ENCODE data around the gene TEX19.
"Not testable (repeated sequence)": the region's sequence is repeated elsewhere in the genome, so short reads cannot be mapped to it uniquely, and the experiment has no call there.

Gene TEX19

DNA sequence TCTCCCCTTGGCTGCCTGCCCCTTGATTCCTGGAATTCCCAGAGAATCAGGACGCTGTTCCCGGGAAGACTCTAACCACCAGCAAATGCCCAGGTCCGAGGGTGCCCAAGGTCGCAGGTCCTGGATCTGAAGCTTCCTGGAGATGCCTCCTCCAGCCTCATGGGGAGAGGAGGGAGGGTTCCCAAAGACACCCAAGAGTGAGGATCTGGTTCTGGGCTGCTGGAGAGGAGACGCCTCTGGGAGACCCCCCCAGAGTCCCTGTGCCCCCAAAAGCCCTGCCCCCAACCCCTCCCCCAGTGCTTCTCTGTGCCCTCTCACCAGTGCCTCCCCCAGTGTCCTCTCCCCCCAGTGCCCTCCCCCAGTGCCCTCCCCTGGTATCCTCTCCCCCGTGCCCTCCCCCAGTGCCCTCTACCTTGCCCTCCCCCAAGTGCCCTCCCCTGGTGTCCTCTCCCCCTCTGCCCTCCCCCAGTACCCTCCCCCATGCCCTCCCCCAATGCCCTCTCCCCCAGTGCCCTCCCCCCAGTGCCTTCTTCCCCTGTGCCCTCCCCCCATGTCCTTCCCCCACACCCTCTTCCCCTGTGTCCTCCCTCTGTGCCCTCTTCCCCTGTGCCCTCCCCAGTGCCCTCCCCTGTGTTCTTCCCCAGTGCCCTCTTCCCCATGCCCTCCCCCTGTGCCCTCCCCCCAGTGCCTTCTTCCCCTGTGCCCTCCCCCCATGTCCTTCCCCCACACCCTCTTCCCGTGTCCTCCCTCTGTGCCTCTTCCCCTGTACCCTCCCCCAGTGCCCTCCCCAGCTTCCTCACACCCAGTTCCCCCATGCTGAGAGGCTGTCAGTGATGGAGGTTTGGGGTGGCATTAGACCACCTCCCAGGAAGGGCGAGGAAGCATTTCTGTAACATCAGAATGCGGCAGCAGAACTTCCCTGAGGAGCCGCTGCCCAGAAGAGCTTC, 19.1 kb upstream of the TEX19 start:
- DNase-seq, result no peak

- DNase-seq, result no peak
These were observed 16.5 kb upstream of the TEX19 start for GRCh38 chr17:82342361-82343079.

DNA sequence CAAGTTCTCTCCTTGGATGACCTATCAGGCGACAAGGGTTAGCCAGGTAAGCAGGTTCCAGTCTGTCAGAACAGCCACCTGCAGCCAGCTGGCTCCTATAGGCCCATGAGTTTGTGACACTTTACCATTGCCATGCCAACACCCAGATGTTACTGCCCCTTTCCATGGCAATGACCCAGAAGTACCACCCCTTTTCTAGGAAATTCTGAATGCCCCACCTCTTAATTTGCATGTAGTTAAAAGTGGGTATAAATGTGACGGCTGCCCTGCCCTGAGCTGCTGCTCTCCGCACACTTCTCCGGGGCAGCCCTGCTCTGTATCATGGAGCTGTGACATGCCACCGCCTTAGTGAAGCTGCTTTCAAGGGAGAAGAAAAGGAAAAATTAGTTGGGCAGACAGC, 15.5 kb upstream of the TEX19 start:
- no peak for DNase-seq

- no peak for DNase-seq
These were observed 14.7 kb upstream of the TEX19 start for GRCh38 chr17:82344175-82344907.

GRCh38 chr17:82345151-82345976, 13.7 kb upstream of the TEX19 start:
- DNase-seq, result no peak

DNA sequence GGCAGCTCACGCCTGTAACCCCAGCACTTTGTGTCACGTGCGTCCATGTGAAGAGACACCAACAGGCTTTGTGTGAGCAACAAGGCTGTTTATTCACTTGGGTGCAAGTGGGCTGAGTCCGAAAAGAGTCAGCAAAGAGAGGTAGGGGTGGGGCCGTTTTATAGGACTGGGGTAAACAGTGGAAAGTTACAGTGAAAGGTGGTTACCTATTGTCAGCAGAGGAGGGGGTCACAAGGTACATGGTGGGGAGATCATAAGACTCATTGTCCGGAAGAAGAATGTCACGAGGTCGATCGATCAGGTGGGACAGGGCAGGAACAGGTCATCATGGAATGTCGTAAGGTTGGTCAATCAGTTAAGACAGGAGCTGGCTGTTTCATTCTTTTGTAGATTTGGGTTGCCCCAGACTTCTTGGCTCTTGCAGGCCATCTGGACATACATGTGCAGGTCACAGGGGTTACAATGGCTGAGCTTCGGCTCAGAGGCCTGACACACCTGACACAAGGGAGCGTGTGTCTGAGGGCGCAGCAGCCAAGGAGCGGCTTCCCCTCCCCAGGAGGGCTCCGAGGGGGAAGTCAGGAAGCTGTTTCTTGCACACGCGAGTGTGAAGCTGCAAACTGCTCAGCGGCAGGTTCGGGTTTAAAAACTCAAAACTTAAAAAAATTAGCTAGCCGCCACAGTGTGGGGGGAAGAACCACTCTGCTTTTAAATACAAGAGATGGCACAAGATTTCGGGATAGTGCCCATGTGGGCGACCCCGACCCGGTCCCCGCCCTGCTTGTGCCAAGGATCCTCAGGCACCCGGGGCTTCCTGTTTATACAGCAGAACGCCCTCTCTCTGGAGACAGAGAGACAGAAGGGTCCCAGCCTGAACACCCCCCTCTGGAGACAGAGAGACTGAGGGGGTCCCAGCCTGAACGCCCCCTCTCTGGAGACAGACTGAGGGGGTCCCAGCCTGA, 12.4 kb upstream of the TEX19 start:
- no peak for DNase-seq

- not testable (repeated sequence) for DNase-seq
These were observed 11.1 kb upstream of the TEX19 start for GRCh38 chr17:82347994-82348393.

- DNase-seq, result no peak
These were observed 10.6 kb upstream of the TEX19 start for GRCh38 chr17:82348434-82348833.

GRCh38 chr17:82348866-82349265, 10.2 kb upstream of the TEX19 start:
- no peak for DNase-seq

- DNase-seq, result no peak
These were observed 9.8 kb upstream of the TEX19 start for GRCh38 chr17:82349287-82349701.

DNA sequence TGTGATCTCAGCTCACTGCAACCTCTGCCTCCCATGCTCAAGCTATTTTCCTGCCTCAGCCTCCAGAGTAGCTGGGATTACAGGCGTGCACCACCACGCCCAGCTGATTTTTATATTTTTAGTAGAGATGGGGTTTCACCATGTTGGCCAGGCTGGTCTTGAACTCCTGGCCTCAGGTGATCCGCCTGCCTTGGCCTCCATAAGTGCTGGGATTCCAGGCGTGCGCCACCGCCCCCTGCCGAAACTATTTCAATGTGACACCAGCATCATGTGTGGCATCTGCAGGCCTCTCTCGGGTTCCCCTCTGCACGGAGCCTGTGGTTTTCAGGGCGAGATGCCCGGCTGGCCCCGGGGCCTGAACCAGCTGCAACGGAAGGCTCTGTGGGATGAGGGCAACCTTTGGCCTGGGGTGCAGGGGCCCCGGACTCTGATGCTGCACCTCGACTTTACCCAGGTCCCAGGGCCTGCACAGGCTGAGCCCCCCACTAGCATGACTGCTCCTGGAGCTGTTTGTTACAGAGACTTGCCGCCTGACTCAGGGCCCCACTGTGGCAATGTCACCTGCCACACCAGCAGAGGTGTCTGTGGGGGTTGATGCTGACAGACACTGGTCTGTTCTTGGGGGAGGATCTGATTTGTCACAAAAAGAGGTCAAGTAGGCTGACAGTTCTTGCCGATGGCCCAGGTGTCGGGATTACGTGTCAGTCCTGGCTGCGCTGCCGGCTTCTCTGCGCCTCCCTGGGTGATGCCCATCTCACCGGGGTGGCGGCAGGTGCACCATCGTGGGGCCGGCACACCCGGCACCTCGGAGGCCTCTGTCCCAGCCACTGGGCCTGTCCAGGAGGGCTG, 8.6 kb upstream of the TEX19 start:
- DNase-seq, result peak; percentile 41

DNA sequence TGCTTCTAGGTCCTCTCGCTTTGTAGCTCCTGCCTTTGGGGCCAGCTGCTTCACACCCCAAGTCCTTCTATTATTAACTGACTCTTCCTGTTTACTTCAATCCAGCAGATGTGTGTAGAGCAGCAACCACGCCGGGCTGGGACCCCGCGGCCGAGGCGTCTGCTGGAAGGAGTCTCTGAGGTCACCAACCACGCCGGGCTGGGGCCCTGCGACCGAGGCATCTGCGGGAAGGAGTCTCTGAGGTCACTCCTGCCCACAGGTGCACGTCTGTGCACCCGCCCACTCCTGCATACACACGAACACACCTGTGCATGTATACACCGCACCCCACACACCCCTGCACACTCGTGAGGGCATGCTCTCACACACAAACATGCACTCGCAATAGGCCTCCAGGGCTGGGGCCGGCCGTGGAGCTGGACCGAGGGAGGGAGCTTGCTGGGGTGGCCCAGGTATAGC, 7.8 kb upstream of the TEX19 start:
- no peak for DNase-seq

GRCh38 chr17:82351713-82352488, 7.1 kb upstream of the TEX19 start:
- DNase-seq, result peak; percentile 84

DNA sequence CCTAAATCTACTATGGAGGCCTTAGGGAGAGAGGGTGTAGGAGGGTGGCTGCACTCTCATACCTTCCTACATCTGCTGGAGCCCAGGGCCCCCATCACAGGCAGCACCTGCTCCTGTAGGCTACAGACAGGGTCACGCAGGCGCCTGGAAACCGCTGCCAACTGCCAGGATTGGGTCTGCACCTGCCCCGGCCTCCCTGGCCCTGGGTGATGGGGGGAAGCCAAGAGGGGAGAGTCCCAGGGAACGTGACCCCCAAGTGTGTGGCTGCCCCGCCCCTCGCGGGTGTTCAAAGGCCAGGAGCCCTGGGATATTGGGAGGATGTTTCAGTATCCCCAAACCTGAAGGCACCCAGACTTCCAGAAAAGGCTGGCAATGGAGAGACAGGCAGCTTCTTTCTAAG, 5.6 kb upstream of the TEX19 start:
- DNase-seq, result no peak

DNA sequence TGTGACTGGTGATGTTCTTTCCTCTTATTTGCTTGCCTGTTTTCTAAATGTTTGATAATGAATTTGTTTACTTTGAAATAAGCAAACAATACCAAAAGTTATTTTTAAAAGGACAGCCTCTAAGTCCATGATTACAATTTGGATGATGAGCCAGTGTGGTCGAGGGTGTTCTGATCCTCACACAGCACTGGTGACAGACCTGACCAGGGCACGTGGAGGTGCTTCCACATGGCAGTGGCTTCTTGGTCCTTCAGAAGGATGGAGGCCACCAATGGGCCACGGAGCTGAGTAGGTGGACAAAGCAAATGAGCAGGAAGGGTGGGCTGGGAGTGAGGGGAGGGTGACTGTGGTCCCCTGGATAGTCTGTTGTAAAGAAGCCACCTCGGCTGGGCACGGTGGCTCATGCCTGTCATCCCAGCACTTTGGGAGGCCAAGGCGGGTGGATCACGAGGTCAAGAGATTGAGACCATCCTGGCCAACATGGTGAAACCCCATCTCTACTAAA, 4.2 kb upstream of the TEX19 start:
- DNase-seq, result no peak

GRCh38 chr17:82355770-82356427, 3.1 kb upstream of the TEX19 start:
- DNase-seq, result no peak

- no peak for DNase-seq
These were observed 2.1 kb upstream of the TEX19 start for GRCh38 chr17:82356845-82357355.

- DNase-seq, result no peak
These were observed 1.7 kb upstream of the TEX19 start for GRCh38 chr17:82357394-82357793.
